Stimulated activated CD8-positive, alpha-beta memory T cell treated with anti-CD3 and anti-CD28 coated beads, Interleukin-2, amount 100 ng/mL, for 1 hour (primary cell): ENCODE data around the gene TNFAIP2.
"Not testable (repeated sequence)": the region's sequence is repeated elsewhere in the genome, so short reads cannot be mapped to it uniquely, and the experiment has no call there.

Experiments used
- DNase-seq, 2 donors: peaks; one replicate each; pipeline ENCODE4 v3.0.0-alpha.2; 2020; ENCODE audit warnings: low read depth in 2 of 2

Gene TNFAIP2

DNA sequence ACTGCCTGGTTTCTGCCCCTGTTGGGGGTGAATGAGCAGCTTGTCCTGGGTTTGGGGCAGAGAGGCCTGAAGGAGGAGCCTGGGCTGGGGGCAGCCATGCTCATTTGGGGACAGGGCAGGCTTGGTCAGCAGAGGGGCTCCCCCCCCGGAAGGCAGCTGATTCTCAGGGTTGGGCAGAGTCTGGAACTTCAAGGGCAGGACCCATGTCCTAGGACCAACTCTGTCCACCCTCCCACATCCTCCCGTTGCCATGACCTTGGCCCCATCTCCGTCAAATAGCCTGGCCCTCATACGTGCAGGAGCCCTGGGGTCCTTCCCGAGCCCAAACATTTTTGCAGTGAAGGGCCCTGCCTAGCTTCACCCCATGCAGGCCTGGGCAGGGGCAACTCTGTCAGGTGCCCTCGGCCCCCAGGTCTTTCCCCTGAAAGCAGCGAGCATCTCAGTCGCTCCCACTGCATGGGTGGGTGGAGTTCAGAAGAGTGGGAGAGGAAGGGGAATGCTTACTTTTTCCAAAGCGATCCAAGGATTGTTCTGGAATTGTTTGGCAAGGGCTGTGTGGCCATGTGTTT lies 32.6 kb downstream of the TNFAIP2 start:
- DNase-seq: no peak

DNA sequence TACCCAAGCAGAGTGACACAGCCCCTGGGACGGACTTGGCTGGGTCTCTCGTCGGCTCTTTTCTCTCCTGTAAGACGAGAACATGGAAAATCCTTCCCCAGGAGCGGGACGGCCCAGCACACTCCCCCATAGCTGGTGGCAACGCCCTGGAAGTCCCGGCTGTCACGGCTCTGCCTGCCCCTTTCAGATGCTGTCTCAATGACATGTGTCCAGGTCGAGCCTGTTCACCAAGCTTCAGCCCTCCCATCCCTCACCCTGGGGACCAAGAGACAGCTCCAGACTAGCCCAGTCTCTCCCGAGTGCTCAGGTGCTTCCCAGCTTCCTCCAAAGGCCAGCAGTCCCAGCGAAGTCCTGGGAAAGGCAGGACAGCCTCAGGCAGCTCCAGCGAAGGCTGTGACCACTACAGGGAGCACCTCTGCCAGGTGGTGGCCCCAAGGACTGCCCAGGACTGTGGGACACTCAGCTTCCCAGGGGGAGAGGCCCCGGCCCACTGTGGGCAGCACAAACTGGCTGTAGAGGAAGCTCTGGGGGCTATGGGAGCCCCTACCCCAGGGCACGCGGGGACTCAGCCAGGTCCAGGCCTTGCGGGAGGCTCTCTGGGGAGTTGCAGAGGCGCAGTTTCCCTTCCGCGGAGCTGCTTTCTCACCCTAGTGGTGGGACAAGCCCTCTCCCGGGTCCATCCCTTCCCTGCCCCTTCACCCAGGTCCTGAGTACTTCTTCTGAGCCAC lies 33.6 kb downstream of the TNFAIP2 start:
- no peak for DNase-seq

DNA sequence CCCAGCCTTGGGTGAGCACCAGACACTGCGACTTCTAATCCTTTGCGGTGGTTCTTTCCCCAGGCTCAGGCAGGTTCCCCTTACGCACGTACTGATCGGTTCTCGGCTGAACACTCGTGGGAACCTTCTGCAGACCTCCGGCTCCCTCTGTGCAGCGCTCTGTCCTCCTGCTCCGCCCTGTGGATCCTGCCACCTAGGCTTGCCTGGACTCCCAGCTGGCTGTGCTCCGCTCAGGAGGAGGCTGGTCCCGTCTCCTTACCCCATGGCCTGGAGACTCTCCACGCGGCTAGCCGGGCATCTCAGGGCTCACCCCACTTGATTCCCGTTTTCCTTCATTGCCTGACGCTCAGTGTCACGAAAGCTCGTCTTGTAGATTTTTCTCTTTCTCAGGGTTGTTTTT lies 34.7 kb downstream of the TNFAIP2 start:
- no peak for DNase-seq

- no peak for DNase-seq
Measured at GRCh38 chr14:103158688-103159087, 35.4 kb downstream of the TNFAIP2 start.

DNA sequence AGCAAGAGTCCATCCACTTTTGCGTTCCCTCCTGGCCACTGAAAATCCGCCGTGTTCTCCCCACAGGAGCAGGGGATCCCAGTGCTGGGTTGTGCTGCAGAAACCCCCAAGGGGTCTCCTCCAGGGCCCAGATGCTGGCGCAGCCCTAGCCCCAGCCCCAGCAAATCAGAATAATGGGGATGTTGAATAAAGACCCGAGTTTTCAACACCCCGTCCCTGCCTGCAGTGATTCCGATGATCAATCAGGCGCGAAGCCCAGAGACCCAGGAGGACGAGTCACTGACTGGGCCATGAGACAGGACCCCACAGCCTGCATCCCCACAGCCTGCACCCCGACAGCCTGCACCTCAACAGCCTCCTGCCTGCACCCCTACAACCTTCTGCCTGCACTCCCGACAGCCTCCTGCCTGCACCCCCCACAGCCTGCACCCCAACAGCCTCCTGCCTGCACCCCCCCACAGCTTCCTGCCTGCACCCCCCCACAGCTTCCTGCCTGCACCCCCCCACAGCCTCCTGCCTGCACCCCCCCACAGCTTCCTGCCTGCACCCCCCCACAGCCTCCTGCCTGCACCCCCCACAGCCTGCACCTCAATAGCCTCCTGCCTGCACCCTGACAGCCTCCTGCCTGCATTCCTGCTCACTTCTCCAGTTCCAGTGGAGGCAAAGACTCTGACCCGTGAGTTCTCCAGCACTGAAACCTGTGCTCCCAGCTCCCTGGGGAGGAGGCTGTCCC lies 37.2 kb downstream of the TNFAIP2 start:
- no peak for DNase-seq

DNA sequence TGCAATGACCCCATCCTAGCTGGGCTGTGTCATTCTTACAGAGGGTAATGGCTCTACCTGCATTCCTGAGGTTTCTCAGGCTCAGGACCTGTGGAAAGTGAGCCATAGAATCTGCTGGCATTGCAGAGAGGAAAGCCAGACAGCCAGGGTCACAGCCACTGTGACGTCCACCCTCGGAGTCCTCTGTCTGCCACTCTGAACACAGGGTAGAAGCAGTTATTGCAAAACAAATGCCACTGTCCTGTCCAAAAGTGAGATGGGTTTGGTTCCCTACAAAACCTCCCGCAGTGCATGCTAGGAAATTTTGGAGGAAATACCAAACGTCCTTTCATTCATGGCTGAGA lies 37.8 kb downstream of the TNFAIP2 start:
- no peak for DNase-seq

DNA sequence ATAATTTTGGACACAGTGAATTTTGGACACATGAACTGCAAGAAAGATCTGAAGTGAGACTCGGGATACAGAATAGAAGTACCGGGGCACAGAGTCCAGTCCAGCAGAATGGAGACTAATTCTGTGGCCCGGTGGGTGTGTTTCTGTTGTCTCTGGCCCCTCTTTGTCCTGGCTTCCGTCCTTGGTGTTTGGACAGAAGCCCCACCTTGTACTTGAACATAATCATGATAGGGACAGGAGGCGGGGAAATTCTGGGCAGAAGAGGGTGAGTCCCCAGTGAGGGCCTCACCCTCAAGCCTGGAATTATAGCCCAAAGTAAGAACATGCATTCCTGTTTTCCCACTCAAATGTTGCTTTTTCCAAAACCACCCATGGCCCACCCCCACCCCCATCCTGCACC lies 39.9 kb downstream of the TNFAIP2 start:
- DNase-seq: no peak

- DNase-seq: no peak
Measured at GRCh38 chr14:103164006-103164405, 40.7 kb downstream of the TNFAIP2 start.

- no peak for DNase-seq
Measured at GRCh38 chr14:103164779-103165178, 41.5 kb downstream of the TNFAIP2 start.

DNA sequence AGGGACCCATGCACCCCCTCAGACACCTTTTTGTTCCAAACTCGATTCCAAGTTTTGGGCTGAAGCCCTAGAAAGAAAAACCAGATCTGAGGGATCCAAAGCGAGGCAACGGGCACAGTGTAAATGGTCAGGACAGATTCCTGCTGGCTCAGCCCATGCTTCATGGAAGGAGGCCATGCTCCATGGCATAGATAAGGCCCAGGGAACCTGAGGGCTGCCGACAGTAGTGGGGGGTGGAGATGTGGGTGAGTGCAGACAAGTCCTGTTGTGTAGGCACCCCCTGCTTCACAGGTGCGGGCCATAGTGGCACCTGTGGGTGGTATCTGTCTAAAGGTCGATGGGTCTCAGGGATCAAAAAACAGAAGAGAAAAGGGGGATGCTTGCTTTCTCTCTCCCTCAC lies 42.1 kb downstream of the TNFAIP2 start:
- no peak for DNase-seq

- no peak for DNase-seq
Measured at GRCh38 chr14:103169954-103170353, 46.7 kb downstream of the TNFAIP2 start.

DNA sequence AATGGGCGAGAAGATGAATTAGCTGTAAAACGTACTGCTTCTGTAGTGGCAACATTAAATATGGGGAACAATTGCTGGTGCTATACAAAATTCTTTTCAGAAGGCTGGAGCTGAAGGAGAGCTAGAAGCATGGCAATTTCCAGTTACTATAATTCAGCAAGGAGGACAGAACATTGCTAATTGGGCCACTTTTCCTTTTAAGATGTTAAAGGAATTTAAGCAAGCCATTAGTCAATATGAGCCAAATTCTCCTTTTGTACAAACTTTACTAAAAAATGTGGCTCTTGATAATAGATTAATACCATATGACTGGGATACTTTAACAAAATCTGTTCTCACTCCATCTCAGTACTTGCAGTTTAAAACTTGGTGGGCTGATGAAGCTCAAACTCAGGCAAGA lies 47.9 kb downstream of the TNFAIP2 start:
- not testable (repeated sequence) for DNase-seq

GRCh38 chr14:103172921-103173320 lies 49.7 kb downstream of the TNFAIP2 start:
- DNase-seq: no peak

GRCh38 chr14:103173887-103174286 lies 50.6 kb downstream of the TNFAIP2 start:
- DNase-seq: not testable (repeated sequence)

GRCh38 chr14:103176176-103176575 lies 52.9 kb downstream of the TNFAIP2 start:
- not testable (repeated sequence) for DNase-seq

DNA sequence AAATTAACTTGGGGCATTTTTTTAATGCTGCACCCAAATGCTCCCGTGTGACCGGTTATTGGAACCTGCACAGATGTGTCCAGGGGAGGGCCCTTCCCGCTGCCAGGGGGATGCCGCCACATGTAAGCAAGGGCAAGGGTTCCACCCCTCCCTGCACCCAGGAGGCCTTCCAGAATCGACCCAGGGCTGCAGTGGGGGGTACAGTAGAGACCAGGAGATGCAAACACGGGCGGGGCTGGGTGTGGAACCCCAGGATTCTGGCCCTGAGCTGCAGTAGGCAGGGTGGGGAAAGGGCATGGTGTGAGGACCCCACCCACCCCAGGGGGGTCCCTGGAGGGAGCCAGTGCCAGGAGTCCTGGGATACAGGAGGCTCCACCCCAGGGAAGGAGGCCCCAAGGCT lies 54.1 kb downstream of the TNFAIP2 start:
- no peak for DNase-seq

- no peak for DNase-seq
Measured at GRCh38 chr14:103178521-103178920, 55.3 kb downstream of the TNFAIP2 start.

GRCh38 chr14:103179094-103179493 lies 55.8 kb downstream of the TNFAIP2 start:
- DNase-seq: no peak

- DNase-seq: no peak
Measured at GRCh38 chr14:103180331-103180730, 57.1 kb downstream of the TNFAIP2 start.

- no peak for DNase-seq
Measured at GRCh38 chr14:103184046-103184445, 60.8 kb downstream of the TNFAIP2 start.

DNA sequence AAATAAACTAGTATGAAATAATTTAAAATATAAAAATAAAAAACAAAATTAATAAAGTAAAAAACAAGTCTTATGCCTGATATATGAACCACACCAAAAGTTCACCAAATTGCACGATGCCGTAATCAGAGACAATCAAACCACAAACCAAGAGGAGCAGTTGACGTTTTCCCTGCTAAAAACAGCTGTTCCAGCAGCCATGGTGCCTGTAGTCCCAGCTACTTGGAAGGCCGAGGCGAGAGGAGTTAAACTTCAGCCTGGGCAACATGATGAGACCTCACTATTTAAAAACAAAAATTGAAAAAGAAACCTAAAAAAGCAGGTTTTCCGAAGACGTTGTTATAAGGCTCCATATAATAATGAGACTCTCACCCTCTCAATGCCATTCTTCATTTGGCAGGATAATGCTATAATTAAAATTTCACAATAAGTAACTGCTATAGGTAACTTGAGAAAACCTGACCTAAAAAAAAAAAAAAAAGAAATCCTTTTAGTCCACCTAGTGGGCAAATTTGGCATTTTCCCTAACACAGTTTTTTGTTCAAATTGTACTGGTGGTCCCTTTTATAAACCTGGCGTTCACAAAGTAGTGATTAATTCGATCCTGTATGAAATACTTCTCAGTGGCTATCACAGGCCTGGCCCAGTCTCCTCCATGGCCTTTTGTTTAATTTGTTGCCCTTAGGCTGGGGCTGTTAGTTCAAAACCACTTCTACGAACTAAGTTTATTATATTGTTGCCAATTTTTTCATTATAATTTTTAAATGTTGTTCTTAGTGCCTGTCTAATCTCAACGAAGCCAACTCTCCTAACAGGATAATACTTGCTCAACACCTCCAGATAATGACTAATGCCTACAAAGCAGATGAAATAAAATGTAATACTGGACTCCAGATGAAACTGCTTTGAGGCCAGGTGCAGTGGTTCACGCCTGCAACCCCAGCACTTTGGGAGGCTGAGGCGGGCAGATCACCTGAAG lies 62.1 kb downstream of the TNFAIP2 start:
- no peak for DNase-seq

- no peak for DNase-seq
Measured at GRCh38 chr14:103186241-103186822, 63.1 kb downstream of the TNFAIP2 start.
